ENCODE results near the gene GOLIM4. TPM values are rescaled to one million over a fixed set of nuclear protein-coding genes. Genes with fewer than 3 reads are reported as not detected.

The GOLIM4 gene
- total and polyA plus RNA-seq, 4 donors = 17.9 to 47.9 (median 32.7) TPM

DNA sequence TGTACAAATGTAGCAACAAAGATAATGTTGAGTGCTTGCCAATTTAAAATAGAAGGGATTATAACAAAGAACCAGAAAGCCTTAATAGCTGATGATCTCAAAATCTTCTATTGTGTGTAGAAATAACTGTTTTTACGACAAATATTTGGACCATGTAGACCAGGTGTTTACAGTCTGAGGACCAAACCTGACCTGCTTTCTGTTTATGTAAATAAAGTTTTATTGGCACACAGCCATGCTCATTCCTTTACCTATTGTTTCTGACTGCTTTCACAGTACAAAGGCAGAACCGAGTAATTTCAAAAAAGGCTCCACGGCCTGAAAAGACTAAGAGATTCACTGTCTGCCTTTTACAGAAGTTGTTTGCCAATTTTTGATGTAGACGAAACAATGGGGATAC, 91.8 kb downstream of the GOLIM4 start:
- H3K36me3 ChIP-seq (ENCODE audit: control insufficient read depth in 4 of 4, insufficient read depth in 3 of 4, low read depth in 1 of 4, low read length in 3 of 4) = no peaks in the 10 kb centered on the region
- no peak for DNase-seq (ENCODE audit: low spot score)
- H3K27ac ChIP-seq (ENCODE audit: low read depth in 1 of 2, low read length in 2 of 2) = no peak overlapping the region
- no peak overlapping the region for H3K4me3 ChIP-seq (ENCODE audit: low read depth in 1 of 3, low read length in 3 of 3)
- 85% methylated on average over 4 of the region's 4 CpGs for WGBS
- H3K4me1 ChIP-seq (ENCODE audit: control insufficient read depth in 4 of 4, insufficient read depth in 4 of 4, low read length in 3 of 4) = no peaks in the 10 kb centered on the region
- no peak overlapping the region for H3K9ac ChIP-seq (ENCODE audit: low read depth in 1 of 2, low read length in 2 of 2)
- H3K9me3 ChIP-seq (ENCODE audit: control insufficient read depth in 4 of 4, low read length in 3 of 4) = no peaks in the 10 kb centered on the region
- H3K27me3 ChIP-seq (ENCODE audit: control insufficient read depth in 4 of 4, insufficient read depth in 4 of 4, low read length in 3 of 4) = no peaks in the 10 kb centered on the region
- TF ChIP-seq, protein P1, sequence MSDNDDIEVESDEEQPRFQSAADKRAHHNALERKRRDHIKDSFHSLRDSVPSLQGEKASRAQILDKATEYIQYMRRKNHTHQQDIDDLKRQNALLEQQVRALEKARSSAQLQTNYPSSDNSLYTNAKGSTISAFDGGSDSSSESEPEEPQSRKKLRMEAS (IDR thresholded peaks at IDR 0.05) = no peak
- TF ChIP-seq, protein P2, sequence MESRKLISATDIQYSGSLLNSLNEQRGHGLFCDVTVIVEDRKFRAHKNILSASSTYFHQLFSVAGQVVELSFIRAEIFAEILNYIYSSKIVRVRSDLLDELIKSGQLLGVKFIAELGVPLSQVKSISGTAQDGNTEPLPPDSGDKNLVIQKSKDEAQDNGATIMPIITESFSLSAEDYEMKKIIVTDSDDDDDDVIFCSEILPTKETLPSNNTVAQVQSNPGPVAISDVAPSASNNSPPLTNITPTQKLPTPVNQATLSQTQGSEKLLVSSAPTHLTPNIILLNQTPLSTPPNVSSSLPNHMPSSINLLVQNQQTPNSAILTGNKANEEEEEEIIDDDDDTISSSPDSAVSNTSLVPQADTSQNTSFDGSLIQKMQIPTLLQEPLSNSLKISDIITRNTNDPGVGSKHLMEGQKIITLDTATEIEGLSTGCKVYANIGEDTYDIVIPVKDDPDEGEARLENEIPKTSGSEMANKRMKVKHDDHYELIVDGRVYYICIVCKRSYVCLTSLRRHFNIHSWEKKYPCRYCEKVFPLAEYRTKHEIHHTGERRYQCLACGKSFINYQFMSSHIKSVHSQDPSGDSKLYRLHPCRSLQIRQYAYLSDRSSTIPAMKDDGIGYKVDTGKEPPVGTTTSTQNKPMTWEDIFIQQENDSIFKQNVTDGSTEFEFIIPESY (IDR thresholded peaks at IDR 0.05) = no peak
- TF ChIP-seq RXRA (IDR thresholded peaks at IDR 0.05) (no peak), TAF1 (conservative IDR thresholded peaks at IDR 0.05) (no peak), RAD21 (IDR thresholded peaks at IDR 0.05) (no peak), CTCF (IDR thresholded peaks at IDR 0.05; ENCODE audit: low read depth, low read length, missing input control) (no peak), FOXA1 (IDR thresholded peaks at IDR 0.05) (no peak), EGR1 (IDR thresholded peaks at IDR 0.05; ENCODE audit: low read depth in 2 of 2) (no peak), HNF4G (IDR thresholded peaks at IDR 0.05) (no peak), REST (IDR thresholded peaks at IDR 0.05) (no peak), GABPA (IDR thresholded peaks at IDR 0.05 in 1 of 2, conservative IDR thresholded peaks at IDR 0.05 in 1 of 2) (no peak), JUND (IDR thresholded peaks at IDR 0.05) (no peak)

DNA sequence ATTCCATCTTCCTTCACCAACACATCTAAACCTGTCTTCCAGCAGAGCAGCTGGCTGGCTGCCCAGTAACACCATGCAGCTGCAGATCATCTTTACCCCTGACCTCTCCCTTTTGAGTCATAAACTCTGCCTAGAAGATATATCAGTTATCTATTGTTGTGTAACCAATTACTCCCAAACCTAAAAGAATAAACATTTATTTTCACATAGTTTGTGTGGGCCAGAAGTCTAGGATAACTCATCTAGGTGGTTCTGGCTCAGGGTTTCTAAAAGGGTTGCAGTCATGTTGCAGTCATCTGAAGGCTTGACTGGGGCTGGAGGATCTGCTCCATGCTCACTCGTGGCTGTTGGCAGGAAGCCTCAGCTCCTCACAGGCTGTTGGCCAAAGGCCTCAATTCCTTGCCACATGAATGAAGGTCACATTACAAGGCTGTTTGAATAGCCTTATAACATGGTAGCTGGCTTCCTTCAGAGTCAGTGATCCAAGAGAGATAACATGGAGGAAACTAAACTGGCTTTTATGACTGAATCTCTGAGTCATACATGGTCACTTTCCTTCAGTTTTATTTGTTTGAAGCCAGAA, 92.8 kb downstream of the GOLIM4 start:
- Histone ChIP-seq H3K36me3 (ENCODE audit: control insufficient read depth in 4 of 4, insufficient read depth in 3 of 4, low read depth in 1 of 4, low read length in 3 of 4) (no peaks in the 10 kb centered on the region), H3K27ac (ENCODE audit: low read depth in 1 of 2, low read length in 2 of 2) (no peak overlapping the region), H3K4me1 (ENCODE audit: control insufficient read depth in 4 of 4, insufficient read depth in 4 of 4, low read length in 3 of 4) (no peaks in the 10 kb centered on the region), H3K9me3 (ENCODE audit: control insufficient read depth in 4 of 4, low read length in 3 of 4) (no peaks in the 10 kb centered on the region), H3K9ac (ENCODE audit: low read depth in 1 of 2, low read length in 2 of 2) (no peak overlapping the region), H3K27me3 (ENCODE audit: control insufficient read depth in 4 of 4, insufficient read depth in 4 of 4, low read length in 3 of 4) (no peaks in the 10 kb centered on the region), H3K4me3 (ENCODE audit: low read depth in 1 of 3, low read length in 3 of 3) (no peak overlapping the region)
- 51% methylated on average over 1 of the region's 1 CpG for WGBS
- TF ChIP-seq FOXA1 (IDR thresholded peaks at IDR 0.05) (no peak), ATF3 (IDR thresholded peaks at IDR 0.05) (no peak), HNF4G (IDR thresholded peaks at IDR 0.05) (no peak), JUND (IDR thresholded peaks at IDR 0.05) (no peak), FOXA2 (IDR thresholded peaks at IDR 0.05) (no peak), GABPA (IDR thresholded peaks at IDR 0.05 in 1 of 2, conservative IDR thresholded peaks at IDR 0.05 in 1 of 2) (no peak), CTCF (IDR thresholded peaks at IDR 0.05; ENCODE audit: low read depth, low read length, missing input control) (no peak), YY1 (IDR thresholded peaks at IDR 0.05) (no peak), TAF1 (conservative IDR thresholded peaks at IDR 0.05) (no peak), EGR1 (IDR thresholded peaks at IDR 0.05; ENCODE audit: low read depth in 2 of 2) (no peak), RAD21 (IDR thresholded peaks at IDR 0.05) (no peak), RXRA (IDR thresholded peaks at IDR 0.05) (no peak)
- TF ChIP-seq, protein P1 (IDR thresholded peaks at IDR 0.05) = no peak
- TF ChIP-seq, protein P2 (IDR thresholded peaks at IDR 0.05) = no peak
- no peak for DNase-seq (ENCODE audit: low spot score)

Measured in liver (tissue), 9 donors.